Raji (cell line): ENCODE measurements around the gene CCT8.

Source experiments
- POLR2A ChIP-seq: IDR thresholded peaks from 2 replicates; pipeline ENCODE4 v1.6.1; 2011; ENCODE audit warnings: low read depth, low read length, control low read depth; ENCODE audit not compliant: insufficient read depth

The CCT8 gene

GRCh38 chr21:29073222-29074006, at the start of gene CCT8:
TSS of gene CCT8 (minus strand) at chr21:29073648. CDS start at chr21:29073590, 58 bp downstream.
- TF ChIP-seq POLR2A: peak; percentile 93

- peak; percentile 85 for TF ChIP-seq POLR2A
Measured at GRCh38 chr21:29121759-29122158, 48.3 kb upstream of the CCT8 start.

GRCh38 chr21:29117372-29117955, 44.0 kb upstream of the CCT8 start:
- no peak for TF ChIP-seq POLR2A

- no peak for TF ChIP-seq POLR2A
Measured at GRCh38 chr21:29115899-29116298, 42.5 kb upstream of the CCT8 start.

GRCh38 chr21:29114765-29115500, 41.5 kb upstream of the CCT8 start:
- TF ChIP-seq POLR2A: no peak

GRCh38 chr21:29105218-29105617, 31.8 kb upstream of the CCT8 start:
- TF ChIP-seq POLR2A: no peak

GRCh38 chr21:29104239-29104708, 30.8 kb upstream of the CCT8 start:
- TF ChIP-seq POLR2A: no peak

- TF ChIP-seq POLR2A: no peak
Measured at GRCh38 chr21:29102791-29103257, 29.4 kb upstream of the CCT8 start.

- no peak for TF ChIP-seq POLR2A
Measured at GRCh38 chr21:29098156-29098555, 24.7 kb upstream of the CCT8 start.

GRCh38 chr21:29096218-29097015, 23.0 kb upstream of the CCT8 start:
- no peak for TF ChIP-seq POLR2A

- no peak for TF ChIP-seq POLR2A
Measured at GRCh38 chr21:29092102-29092959, 18.9 kb upstream of the CCT8 start.

GRCh38 chr21:29091033-29091432, 17.6 kb upstream of the CCT8 start:
- TF ChIP-seq POLR2A: no peak

- no peak for TF ChIP-seq POLR2A
Measured at GRCh38 chr21:29085106-29085752, 11.8 kb upstream of the CCT8 start.

- no peak for TF ChIP-seq POLR2A
Measured at GRCh38 chr21:29084372-29084771, 10.9 kb upstream of the CCT8 start.

GRCh38 chr21:29083306-29083705, 9.9 kb upstream of the CCT8 start:
- no peak for TF ChIP-seq POLR2A
